ENCODE data around the gene RALA.
A peak's percentile ranks its signal among the peaks of the same experiment; 100 is the strongest.

RALA gene

GRCh38 chr7:39746103-39746819 lies 122.9 kb downstream of the RALA start:
- TF ChIP-seq CTCF (IDR thresholded peaks at IDR 0.05): peak; percentile 73

GRCh38 chr7:39749177-39749576 lies 125.8 kb downstream of the RALA start:
- TF ChIP-seq CTCF (IDR thresholded peaks at IDR 0.05): no peak

GRCh38 chr7:39749717-39750116 lies 126.3 kb downstream of the RALA start:
- TF ChIP-seq CTCF (IDR thresholded peaks at IDR 0.05): no peak

- no peak for TF ChIP-seq CTCF (IDR thresholded peaks at IDR 0.05)
These were observed 127.1 kb downstream of the RALA start for GRCh38 chr7:39750253-39751077.

GRCh38 chr7:39753823-39754325 lies 130.5 kb downstream of the RALA start:
- no peak for TF ChIP-seq CTCF (IDR thresholded peaks at IDR 0.05)

GRCh38 chr7:39754326-39755120 lies 131.2 kb downstream of the RALA start:
- no peak for TF ChIP-seq CTCF (IDR thresholded peaks at IDR 0.05)

- TF ChIP-seq CTCF (IDR thresholded peaks at IDR 0.05): no peak
These were observed 134.2 kb downstream of the RALA start for GRCh38 chr7:39757604-39758003.

All from LNCAP (cell line).